T follicular helper cell (primary cell): ENCODE data around the gene EPHA6.
"Not testable (repeated sequence)": the region's sequence is repeated elsewhere in the genome, so short reads cannot be mapped to it uniquely, and the experiment has no call there.

ENCODE experiments used
- DNase-seq: peaks from one replicate; pipeline ENCODE4 v3.0.0-alpha.2; 2020; ENCODE audit warnings: low read depth

Gene EPHA6

GRCh38 chr3:97181704-97182103, 367.3 kb downstream of the EPHA6 start:
- no peak for DNase-seq

GRCh38 chr3:97187771-97188170, 373.4 kb downstream of the EPHA6 start:
- DNase-seq = no peak

GRCh38 chr3:97189835-97190234, 375.4 kb downstream of the EPHA6 start:
- DNase-seq = no peak

- DNase-seq = no peak
These were observed 382.7 kb downstream of the EPHA6 start for GRCh38 chr3:97197083-97197482.

- no peak for DNase-seq
These were observed 383.4 kb downstream of the EPHA6 start for GRCh38 chr3:97197830-97198229.

- DNase-seq = no peak
These were observed 386.0 kb downstream of the EPHA6 start for GRCh38 chr3:97200387-97200786.

GRCh38 chr3:97201814-97202213, 387.4 kb downstream of the EPHA6 start:
- no peak for DNase-seq

GRCh38 chr3:97228966-97229365, 414.6 kb downstream of the EPHA6 start:
- no peak for DNase-seq

- no peak for DNase-seq
These were observed 416.1 kb downstream of the EPHA6 start for GRCh38 chr3:97230486-97230885.

GRCh38 chr3:97232393-97233034, 418.1 kb downstream of the EPHA6 start:
- DNase-seq = no peak

GRCh38 chr3:97235179-97235578, 420.8 kb downstream of the EPHA6 start:
- no peak for DNase-seq

- DNase-seq = no peak
These were observed 421.4 kb downstream of the EPHA6 start for GRCh38 chr3:97235611-97236315.

GRCh38 chr3:97241417-97241816, 427.0 kb downstream of the EPHA6 start:
- DNase-seq = no peak

GRCh38 chr3:97245201-97245910, 431.0 kb downstream of the EPHA6 start:
- DNase-seq = no peak

- no peak for DNase-seq
These were observed 441.7 kb downstream of the EPHA6 start for GRCh38 chr3:97256060-97256459.

- no peak for DNase-seq
These were observed 443.7 kb downstream of the EPHA6 start for GRCh38 chr3:97257942-97258697.

- no peak for DNase-seq
These were observed 444.9 kb downstream of the EPHA6 start for GRCh38 chr3:97259263-97259662.

GRCh38 chr3:97264180-97264579, 449.8 kb downstream of the EPHA6 start:
- no peak for DNase-seq

GRCh38 chr3:97265237-97266005, 451.0 kb downstream of the EPHA6 start:
- no peak for DNase-seq

- no peak for DNase-seq
These were observed 454.8 kb downstream of the EPHA6 start for GRCh38 chr3:97269202-97269601.

GRCh38 chr3:97276879-97277550, 462.6 kb downstream of the EPHA6 start:
- DNase-seq = not testable (repeated sequence)
